HL-60 (cell line): ENCODE results near the gene PGLYRP4.
"Not testable (repeated sequence)": the region's sequence is repeated elsewhere in the genome, so short reads cannot be mapped to it uniquely, and the experiment has no call there.

Experiments used
- DNase-seq, 2 experiments: peaks; one replicate each; pipeline ENCODE4 v3.0.0-alpha.2; 2010 to 2020; ENCODE audit warnings: low read depth in 1 of 2, low spot score in 1 of 2
- H3K27ac ChIP-seq: fragments of 250-450 bp; sonication (Bioruptor Pico); replicated peaks from 2 replicates; pipeline ENCODE4 v1.5.1; 2020; ENCODE audit warnings: mild to moderate bottlenecking, moderate library complexity
- H3K27me3 ChIP-seq: fragments of 250-450 bp; sonication (Bioruptor Pico); 2 replicates; pipeline ENCODE4 v1.5.1; 2021; ENCODE audit warnings: mild to moderate bottlenecking, moderate library complexity; ENCODE audit not compliant: insufficient read depth, poor library complexity, severe bottlenecking
- H3K4me3 ChIP-seq: replicated peaks from 2 replicates; pipeline ENCODE4 v1.5.1; 2011; ENCODE audit warnings: mild to moderate bottlenecking, control low read depth, low read length; ENCODE audit not compliant: insufficient read depth
- GABPA ChIP-seq: IDR thresholded peaks from 2 replicates; pipeline ENCODE4 v1.6.1; 2012; ENCODE audit warnings: low read depth
- POLR2AphosphoS5 ChIP-seq: IDR thresholded peaks from 2 replicates; pipeline ENCODE4 v1.6.1; 2012; ENCODE audit warnings: low read depth
- SPI1 ChIP-seq: IDR thresholded peaks from 2 replicates; pipeline ENCODE4 v1.6.1; 2012; ENCODE audit warnings: low read depth, mild to moderate bottlenecking, borderline replicate concordance
- TF ChIP-seq, protein P1 (sequence below): IDR thresholded peaks from 2 replicates; pipeline ENCODE4 v1.6.1; 2012; ENCODE audit warnings: low read depth; ENCODE audit not compliant: insufficient replicate concordance
- TF ChIP-seq, protein P2 (sequence below): IDR thresholded peaks from one replicate; pipeline ENCODE4 v1.5.1; 2011; ENCODE audit warnings: low read length, control low read depth, inconsistent platforms; ENCODE audit not compliant: insufficient read depth

PGLYRP4 gene

DNA sequence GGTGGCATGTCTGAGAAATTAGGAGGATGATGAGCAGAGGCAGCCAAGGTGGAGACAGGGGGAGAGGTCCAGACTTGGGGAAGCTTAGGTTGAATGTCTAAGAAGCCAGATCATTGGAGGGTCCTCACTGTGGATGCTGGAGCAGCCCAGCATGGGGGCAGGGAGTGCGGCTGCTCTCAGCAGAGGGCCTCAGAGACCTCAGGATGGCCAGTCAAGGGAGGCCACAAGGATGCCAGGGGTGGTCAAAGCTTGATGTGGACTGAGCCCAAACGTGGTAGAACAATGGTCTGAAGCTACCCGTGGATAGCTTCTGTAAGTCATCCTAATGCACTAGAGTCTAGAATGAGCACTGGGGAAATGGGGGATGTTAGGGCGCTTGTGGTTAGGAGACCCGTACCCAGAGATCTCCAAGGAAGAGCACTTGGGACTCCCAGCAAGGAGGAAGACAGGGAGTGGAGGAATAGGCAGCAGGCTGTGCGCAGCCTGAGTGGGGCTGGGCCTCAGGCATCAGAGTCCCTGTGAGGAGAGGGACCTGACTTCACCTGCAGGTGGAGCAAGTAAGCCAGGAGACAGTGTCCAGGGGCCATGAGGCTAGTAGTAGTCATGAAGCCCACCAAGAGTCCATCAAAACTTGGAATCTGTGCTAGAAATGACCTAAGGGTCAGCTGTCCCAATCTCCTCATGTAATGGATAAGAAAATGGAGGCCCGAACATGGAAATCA lies 4.7 kb upstream of the PGLYRP4 start:
- Histone ChIP-seq H3K4me3 (no peak overlapping the region), H3K27me3 (no peaks in the 10 kb centered on the region), H3K27ac (no peak overlapping the region)
- DNase-seq: no peak
- TF ChIP-seq GABPA (no peak), SPI1 (no peak), POLR2AphosphoS5 (no peak)
- TF ChIP-seq, protein P1, sequence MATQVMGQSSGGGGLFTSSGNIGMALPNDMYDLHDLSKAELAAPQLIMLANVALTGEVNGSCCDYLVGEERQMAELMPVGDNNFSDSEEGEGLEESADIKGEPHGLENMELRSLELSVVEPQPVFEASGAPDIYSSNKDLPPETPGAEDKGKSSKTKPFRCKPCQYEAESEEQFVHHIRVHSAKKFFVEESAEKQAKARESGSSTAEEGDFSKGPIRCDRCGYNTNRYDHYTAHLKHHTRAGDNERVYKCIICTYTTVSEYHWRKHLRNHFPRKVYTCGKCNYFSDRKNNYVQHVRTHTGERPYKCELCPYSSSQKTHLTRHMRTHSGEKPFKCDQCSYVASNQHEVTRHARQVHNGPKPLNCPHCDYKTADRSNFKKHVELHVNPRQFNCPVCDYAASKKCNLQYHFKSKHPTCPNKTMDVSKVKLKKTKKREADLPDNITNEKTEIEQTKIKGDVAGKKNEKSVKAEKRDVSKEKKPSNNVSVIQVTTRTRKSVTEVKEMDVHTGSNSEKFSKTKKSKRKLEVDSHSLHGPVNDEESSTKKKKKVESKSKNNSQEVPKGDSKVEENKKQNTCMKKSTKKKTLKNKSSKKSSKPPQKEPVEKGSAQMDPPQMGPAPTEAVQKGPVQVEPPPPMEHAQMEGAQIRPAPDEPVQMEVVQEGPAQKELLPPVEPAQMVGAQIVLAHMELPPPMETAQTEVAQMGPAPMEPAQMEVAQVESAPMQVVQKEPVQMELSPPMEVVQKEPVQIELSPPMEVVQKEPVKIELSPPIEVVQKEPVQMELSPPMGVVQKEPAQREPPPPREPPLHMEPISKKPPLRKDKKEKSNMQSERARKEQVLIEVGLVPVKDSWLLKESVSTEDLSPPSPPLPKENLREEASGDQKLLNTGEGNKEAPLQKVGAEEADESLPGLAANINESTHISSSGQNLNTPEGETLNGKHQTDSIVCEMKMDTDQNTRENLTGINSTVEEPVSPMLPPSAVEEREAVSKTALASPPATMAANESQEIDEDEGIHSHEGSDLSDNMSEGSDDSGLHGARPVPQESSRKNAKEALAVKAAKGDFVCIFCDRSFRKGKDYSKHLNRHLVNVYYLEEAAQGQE: no peak
- TF ChIP-seq, protein P2, sequence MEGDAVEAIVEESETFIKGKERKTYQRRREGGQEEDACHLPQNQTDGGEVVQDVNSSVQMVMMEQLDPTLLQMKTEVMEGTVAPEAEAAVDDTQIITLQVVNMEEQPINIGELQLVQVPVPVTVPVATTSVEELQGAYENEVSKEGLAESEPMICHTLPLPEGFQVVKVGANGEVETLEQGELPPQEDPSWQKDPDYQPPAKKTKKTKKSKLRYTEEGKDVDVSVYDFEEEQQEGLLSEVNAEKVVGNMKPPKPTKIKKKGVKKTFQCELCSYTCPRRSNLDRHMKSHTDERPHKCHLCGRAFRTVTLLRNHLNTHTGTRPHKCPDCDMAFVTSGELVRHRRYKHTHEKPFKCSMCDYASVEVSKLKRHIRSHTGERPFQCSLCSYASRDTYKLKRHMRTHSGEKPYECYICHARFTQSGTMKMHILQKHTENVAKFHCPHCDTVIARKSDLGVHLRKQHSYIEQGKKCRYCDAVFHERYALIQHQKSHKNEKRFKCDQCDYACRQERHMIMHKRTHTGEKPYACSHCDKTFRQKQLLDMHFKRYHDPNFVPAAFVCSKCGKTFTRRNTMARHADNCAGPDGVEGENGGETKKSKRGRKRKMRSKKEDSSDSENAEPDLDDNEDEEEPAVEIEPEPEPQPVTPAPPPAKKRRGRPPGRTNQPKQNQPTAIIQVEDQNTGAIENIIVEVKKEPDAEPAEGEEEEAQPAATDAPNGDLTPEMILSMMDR: peak; percentile 39

- no peaks in the 10 kb centered on the region for H3K27me3 ChIP-seq
- H3K27ac ChIP-seq: no peak overlapping the region
- H3K4me3 ChIP-seq: no peak overlapping the region
- TF ChIP-seq, protein P2: peak; percentile 87
- TF ChIP-seq SPI1: peak; percentile 36; the same call in 1 of the 2 replicates
- no peak for TF ChIP-seq POLR2AphosphoS5
- DNase-seq: peak in 1 of 2 experiments; percentile 70
Observed at GRCh38 chr1:153352523-153352922, 3.9 kb upstream of the PGLYRP4 start.

DNA sequence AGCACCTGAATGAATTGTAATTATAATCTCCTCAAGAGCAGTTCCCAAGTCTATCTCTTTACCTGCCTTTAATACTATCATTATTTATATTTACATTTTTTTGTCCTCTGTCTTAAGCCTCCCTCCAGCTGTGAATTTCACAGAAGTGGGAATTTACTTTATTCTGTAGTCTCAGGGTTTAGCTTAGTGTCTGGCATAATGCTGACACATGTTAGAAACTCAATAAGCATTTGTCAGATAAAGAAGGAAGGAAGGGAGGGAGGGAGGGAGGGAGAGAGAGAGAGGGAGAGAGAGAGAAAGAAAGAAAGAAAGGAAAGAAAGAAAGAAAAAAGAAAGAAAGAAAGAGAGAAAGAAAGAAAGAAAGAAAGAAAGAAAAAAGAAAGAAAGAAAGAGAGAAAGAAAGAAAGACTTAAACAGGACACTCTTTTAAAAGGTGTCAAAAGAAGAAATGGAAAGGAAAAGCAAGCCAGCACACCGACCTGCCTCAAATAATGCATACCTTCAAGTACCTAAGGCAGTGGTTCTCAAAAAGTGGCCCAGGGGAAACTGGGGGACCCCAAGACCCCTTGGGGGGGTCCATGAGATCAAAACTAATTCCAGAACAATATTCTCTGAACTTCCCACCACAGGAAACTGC lies 1.8 kb upstream of the PGLYRP4 start:
- no peak overlapping the region for H3K27ac ChIP-seq
- TF ChIP-seq GABPA (no peak), SPI1 (no peak)
- no peaks in the 10 kb centered on the region for H3K27me3 ChIP-seq

DNA sequence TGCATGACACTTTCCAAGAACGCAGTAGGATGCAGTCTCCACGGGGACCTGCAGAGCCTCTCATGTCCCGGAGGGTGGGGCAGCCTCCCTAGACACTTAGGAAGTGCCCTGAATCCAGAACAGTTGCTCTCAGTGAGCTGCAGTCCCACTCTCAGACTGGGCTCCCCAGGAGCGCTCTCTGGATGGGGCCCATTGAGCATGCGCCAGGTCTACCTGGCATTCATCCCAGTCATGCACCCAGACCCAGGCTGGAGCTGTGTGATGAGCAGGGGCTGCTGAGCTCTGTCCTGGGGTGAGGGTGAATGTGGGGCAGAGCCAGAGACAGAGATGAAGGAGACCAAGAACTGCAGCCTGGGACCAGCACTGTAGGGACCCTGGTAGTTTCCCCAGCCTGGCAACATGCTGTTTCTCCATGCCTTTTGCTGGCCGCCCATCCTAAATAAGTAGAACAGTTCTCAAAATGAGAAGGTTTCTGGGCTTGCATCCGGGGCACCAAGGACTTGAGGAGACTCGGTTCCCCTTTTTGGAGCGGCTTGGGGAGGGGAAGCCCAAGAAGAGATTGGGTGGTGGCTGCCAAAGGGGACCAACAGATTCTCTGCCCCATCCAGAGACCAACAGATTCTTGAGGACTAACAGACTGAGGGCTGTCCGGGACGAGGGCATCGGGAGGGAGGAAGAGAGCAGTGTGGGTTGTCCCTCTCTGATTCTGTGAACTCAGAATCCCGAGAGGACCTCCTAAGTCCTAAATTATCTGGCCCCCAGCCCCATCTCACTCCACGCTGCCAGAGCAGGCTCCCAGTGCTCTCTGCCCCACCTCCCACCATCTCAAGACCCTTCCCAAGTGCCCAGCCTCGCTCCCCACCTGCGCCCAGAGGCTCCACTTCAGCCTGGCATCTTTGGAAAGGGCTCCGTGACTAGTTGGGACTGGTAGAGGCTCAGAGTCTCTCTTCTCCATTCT lies 1.0 kb upstream of the PGLYRP4 start:
- H3K27ac ChIP-seq: no peak overlapping the region
- peak in 1 of 2 experiments; percentile 48 for DNase-seq
- H3K4me3 ChIP-seq: no peak overlapping the region
- H3K27me3 ChIP-seq: no peaks in the 10 kb centered on the region
- no peak for TF ChIP-seq POLR2AphosphoS5
- peak; percentile 65 for TF ChIP-seq SPI1

More for the DNA sequence above, 1.8 kb upstream of the PGLYRP4 start:
- no peak overlapping the region for H3K4me3 ChIP-seq
- no peak for DNase-seq

DNA sequence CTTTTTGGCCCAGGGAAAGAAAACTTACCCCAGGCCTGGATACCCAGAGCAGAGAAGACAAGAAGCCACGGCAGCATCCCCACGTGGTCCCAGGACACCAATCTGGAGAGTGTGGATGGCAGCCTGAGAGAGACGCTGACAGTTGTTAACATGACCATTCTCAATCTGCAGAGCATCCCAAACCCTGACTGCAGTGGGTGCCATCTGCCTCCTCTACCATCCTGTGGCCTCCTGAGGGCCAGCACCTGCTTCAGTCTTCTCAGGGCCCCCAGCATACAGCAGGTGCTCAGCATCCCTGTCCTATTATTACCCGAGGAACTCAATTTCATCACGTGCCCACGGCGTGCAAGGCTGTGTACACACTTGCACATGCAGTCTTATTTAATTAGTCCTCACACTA lies 785 bp downstream of the PGLYRP4 start:
- DNase-seq: no peak
- TF ChIP-seq SPI1 (no peak), GABPA (no peak), POLR2AphosphoS5 (no peak)
- TF ChIP-seq, protein P1: no peak
- TF ChIP-seq, protein P2: no peak
- H3K27ac ChIP-seq: no peak overlapping the region
- no peaks in the 10 kb centered on the region for H3K27me3 ChIP-seq
- no peak overlapping the region for H3K4me3 ChIP-seq

- not testable (repeated sequence) for H3K4me3 ChIP-seq, H3K27me3 ChIP-seq, DNase-seq, H3K27ac ChIP-seq
Observed at GRCh38 chr1:153347049-153347448, 1.6 kb downstream of the PGLYRP4 start.
